ENCODE data around the gene SPEM3.

DNA sequence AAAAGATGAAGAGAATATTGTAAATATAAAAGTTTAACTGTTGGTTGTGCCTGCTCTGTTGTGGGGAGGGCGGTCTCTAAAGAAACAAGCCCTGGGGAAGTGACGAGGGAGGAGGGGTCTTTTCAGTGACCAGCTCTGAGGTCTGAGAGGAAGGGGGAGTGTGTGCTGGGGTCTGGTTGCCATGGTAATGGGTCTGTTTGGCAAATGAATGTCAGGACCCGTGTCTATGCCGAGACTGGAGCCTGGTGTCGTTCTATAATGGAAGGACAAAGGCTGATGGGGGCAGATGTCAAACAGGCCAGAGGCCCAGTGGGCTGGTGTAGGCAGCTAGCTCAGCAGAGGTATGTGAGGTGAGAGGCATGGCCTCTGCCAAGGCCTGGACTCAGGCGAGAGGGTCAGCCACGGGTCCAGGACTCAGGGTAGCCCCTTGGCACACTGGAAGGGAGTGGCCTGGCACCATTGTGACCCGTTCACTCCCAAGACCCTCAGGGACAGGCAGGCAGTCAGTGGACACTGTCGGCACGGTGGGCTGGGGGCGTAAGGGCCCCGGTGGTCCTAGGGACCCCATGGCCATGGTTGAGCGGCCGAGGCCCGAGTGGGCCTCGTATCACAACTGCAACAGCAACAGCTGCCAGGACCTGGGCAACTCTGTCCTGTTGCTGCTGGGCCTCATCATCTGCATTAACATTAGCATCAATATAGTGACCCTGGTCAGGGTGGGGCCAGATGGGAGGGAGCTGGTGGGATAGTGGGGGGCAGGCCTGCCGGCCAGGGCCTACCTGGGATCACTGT is 8.6 kb upstream of the SPEM3 start, which contains the start of gene SPEM1:
- no peak for TF ChIP-seq POLR2A (IDR thresholded peaks at IDR 0.05)
- TF ChIP-seq, protein P1, sequence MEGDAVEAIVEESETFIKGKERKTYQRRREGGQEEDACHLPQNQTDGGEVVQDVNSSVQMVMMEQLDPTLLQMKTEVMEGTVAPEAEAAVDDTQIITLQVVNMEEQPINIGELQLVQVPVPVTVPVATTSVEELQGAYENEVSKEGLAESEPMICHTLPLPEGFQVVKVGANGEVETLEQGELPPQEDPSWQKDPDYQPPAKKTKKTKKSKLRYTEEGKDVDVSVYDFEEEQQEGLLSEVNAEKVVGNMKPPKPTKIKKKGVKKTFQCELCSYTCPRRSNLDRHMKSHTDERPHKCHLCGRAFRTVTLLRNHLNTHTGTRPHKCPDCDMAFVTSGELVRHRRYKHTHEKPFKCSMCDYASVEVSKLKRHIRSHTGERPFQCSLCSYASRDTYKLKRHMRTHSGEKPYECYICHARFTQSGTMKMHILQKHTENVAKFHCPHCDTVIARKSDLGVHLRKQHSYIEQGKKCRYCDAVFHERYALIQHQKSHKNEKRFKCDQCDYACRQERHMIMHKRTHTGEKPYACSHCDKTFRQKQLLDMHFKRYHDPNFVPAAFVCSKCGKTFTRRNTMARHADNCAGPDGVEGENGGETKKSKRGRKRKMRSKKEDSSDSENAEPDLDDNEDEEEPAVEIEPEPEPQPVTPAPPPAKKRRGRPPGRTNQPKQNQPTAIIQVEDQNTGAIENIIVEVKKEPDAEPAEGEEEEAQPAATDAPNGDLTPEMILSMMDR (IDR thresholded peaks at IDR 0.05) = no peak

Data from ovary (tissue), 3 donors.